Stimulated activated CD4-positive, alpha-beta T cell treated with anti-CD3 and anti-CD28 coated beads, Interleukin-1b, Interleukin-23, amount 100 ng/mL, for 24 hours (primary cell): Measurements from ENCODE around the gene ALDH3B2.
"Not testable (repeated sequence)": the region's sequence is repeated elsewhere in the genome, so short reads cannot be mapped to it uniquely, and the experiment has no call there.

Experiments
- DNase-seq, 4 experiments: peaks; one replicate each; pipeline ENCODE4 v3.0.0-alpha.2; 2020; ENCODE audit warnings: low read depth in 4 of 4, low spot score in 1 of 4

The ALDH3B2 gene

DNA sequence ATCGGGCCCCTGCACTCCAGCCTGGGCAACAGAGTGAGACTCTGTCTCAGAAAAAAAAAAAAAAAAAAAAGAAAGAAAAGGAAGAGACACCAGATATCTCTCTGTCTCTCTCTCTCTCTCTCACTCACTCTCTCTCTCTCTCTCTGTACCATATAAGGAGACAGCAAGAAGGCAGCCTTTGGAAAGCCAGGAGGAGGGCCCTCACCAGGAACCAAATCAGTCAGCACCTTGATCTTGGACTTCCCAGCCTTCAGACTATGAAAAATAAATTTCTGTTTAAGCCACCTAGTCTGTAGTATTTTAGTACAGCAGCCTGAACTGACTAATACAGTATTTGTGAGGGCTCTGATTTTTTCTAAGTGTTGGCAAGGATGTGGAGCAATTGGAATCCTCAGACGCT, 13.6 kb upstream of the ALDH3B2 start:
- no peak for DNase-seq

DNA sequence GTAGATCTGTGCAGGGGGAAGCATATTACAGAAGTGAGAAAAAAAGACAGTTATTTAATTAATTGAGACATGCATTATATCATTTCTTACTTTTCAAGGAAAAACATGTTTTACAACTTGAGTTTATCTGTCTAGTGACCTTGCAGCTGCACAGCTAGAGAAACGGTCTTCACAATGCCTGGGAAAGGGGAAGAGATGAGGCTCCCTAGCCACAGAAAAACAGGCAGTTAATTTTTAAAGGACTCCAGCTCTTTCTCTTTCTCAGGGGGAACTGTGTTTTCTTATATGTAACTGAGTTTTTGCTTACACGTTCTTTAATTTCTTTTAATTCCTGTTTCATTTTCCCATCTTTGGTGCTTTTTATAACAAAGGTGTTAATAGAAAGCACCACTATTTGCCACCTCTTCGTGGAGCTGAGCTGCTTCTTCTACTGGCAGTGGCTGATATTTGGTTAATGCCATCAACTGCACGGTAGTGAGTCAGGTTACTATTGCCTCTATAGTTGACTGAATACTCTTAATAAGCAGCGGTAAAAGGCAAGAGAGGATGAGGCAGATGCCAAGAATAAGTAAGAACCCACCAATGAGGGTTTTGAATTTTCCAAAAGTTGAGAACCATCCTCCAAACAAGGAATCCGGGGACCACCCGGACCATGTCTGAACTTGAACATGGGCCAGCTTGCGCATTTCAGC, 11.4 kb upstream of the ALDH3B2 start:
- DNase-seq: not testable (repeated sequence)

DNA sequence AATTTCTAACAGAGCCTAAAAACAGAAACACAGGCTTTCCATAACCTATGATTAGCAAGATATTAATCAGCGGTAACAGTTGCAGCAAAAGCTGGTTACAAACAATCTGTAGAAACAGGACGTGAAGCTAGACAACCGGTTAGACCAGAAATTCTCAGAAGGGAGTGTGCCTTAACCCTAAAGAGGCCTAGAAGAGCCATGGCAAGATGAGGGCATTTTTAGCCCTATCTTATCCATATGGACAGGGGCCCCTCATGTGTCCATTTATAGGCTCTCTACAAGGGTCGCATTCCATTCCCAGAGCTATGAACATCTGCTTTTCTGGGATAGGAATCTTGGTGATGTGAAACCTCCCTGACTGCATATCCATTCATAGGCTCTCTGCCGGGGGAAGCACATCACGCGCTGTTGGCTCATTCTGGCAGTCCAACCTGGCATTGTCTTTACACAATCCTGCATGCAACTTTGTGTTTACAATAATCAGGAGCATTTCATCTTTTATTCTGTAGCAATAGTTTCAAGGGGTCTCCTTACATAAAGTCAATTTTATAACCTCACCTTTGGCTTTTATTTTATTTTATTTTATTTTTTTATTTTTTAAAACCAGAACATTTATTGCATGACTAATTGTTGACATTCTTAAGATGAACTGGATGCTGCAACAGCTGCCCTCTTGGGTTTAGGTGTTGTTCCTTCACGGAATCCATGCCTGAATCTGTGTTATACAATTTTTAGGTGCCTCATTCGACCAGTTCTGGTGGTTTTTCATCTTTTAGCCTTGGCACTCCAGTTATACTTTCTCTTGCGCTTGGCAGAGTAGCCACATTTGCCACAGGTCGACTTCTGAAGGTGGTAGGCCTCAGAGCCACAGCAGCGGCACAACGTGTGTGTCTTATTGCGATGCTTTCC, 8.0 kb upstream of the ALDH3B2 start:
- DNase-seq: not testable (repeated sequence)

DNA sequence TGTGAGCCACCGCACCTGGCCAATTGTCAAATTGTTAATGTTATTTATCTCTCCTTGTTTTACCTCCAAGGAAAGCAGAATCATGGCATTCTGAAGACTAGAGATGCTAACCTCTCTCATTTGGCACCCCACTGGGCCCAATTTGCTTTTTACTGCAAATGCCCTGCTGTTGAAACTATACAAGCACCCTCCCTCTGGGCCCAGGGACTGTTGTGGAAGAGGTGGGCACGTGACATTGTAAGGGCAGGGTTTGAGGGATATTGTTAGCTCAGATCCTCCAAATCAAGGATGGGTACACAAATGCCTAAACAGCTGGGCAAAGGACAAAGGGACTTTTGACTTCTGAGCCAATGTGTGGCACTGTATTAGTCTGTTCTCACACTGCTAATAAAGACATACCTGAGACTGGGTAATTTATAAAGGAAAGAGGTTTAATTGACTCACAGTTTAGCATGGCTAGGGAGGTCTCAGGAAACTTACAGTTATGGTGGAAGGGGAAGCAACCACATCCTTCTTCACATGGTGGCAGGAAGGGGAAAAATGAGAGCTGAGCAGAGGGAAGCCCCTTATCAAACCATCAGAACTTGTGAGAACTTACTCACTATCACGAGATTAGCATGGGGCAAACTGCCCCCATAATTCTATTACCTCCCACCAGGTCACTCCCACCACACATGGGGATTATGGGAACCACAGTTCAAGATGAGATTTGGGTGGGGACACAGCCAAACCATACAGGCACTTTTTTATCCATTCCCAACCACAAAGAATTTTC, 6.5 kb upstream of the ALDH3B2 start:
- no peak for DNase-seq

DNA sequence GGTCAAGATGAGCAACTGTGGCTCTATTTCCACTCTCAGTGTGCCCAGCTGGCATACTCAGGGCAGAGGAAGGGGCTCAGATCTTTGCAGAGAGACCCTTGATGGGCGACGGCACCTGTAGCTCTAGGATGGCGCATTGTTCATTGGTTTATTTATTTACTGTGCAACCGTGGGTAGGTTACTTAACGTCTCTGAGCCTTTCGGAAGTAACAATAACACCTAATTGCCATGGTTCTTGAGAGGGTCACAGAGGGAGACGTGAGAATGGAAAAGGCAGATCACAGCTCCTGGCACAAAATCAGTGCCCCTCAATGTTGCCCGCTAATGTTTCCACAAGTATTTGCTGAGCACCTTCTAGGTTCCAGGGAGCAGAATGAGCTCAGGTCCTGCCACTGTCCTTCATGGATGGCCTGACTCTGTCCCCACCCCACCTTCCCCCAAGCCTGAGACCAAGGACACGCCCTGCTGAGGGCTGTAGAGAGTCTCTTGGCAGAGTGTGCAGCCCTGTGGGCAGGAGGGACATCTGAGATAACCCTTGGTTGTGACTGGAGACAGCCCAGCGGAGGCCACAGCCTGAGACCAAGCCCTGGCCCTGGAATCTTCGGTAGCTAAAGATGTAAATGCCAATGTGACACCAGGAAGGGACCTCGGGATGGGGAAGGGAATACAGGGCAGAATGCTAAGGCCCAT, 780 bp upstream of the ALDH3B2 start:
- DNase-seq: no peak

DNA sequence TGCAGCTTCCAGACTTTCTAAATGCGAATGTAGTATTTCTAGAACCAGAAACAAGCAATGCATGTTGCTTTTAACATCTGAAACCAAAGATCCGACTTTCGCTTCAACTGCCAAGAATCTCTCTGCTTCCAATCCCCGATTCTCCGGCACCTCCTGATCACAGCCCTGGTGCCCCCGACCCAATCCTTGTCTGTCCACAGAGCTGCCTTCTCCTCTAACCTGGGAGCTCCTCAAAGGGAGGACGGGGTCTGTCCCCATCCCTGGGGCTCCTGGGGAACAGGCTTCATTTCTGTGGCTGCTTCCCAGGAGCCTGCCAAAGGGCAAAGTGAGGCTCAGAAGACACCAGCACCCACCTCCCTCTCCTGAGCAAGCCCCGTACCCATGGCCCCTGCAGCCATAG, 521 bp downstream of the ALDH3B2 start:
- DNase-seq: no peak

DNA sequence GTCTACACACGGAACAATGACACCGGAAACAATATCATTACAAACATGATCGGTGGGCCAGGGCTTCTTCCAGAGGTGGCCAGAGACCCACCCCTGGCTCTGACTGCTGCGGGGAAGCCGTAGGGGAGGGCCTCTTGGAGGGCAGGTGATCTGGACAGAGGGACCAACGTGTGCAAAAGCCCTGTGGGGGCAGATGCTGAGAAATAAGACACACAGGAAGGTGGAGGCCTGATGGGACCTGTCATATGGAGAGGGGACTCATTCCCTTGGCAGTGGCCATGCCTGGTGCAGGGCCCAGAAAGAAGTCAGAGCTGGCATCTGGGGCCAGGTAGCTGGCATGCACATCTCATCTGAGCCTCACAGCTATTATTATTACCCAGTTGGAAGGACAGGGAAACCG, 1.1 kb downstream of the ALDH3B2 start:
- DNase-seq: no peak

DNA sequence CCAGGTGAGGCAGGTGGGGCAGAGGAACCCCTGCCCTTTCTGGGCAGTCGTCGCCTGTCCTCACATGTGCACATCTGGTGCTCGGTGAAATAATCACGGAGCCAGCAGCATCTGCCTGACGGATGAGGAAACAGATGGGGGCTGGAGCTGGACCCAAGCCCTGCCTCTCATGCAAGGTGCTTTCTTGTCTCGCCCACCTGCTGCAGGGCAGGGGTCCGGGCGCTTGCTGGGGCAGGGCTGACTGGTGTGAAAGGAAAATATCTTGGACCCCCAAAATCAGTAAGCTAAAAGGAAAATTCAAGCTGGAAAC, 3.3 kb downstream of the ALDH3B2 start:
- DNase-seq: no peak

DNA sequence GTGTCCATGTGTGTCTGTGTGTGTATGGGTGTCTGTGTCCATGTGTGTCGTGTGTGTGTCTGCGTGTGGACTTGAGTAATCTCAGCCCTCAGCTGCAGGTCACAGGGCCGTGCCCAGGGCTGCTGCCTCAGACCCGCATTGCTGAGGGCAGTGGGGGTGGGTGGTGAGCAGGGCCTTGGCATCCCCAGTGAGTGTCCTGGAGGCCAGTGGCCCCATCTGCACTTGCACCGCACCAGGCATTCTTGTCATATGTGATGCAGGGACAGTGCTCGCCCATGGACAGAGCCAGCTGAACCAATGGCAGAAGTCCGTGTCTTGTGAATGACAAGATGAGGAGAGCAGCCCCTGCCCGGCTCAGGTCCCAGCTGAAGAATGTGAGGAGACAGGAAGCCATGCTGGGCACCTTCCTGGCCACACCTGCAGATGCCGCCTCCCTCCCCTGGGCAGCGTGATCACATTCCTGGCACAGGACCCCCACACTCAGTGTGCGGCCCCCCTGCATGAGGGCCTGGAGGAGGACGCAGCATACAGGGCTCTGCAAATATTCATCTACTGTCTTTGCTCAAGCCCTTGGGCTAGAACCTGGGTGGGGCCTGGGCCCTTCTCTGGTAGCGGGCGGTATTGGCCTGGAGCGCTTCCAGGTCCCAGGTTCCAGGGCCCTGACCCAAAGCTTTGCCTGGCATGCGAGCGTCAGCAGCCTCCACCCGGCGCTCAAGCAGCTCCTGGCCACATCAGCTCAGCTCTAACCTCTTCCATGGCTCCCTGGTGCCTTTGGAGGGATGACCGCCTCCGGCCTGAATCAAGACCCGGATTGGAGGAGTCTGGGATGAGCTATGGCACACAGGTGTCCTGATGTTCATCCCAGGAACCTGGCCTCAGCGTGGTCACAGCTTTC, 3.9 kb downstream of the ALDH3B2 start:
- DNase-seq: no peak

DNA sequence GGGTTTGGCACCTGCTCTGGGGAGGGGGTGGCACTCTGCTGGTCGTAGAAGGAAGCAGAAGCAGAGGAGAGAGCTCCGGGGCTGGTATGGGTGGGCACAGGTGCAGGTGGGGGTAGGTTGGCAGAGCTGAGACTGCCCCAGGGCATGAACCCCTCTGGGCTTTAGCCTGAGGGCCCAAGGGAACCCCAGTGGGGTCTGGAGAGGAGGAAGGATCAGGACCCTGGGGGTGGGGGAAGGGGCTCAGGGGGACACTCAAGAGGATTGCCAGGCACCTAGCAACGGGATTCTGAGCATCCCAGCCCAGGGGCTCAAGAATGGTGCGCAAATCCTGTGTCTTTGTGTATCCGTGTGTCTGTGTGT, 6.3 kb downstream of the ALDH3B2 start:
- DNase-seq: no peak

DNA sequence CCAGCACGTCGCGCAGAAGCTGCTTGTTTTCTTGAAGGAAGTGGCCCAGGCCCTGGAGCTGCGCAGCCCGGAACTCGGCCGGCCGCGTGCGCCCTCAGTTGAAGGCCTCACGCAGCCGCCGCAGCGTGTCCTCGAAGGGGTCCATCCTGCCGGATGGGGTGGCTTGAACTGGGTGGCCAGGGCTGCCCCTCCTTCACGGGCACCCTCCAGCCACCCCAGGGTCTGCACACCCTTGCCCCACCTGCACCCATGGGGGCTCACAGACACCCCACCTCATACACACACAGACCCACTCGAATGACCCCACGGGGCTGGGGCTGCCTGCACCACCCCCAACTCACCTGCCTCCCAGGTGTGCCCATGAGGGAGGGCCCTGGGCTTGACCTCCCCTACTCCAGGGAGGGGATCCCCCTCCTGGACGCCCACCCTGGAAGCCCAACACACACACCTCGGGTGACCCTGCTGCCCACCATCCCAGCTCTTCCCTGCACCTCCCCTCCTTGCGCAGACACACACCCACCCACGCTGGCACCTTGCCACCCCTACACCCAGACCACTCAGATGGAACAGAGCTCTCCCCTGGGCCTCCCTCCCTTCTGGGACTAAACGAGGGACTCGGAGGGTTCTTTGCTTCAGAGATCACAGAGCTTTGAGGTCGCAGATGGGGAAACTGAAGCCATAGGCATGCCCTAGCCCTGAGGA, 6.8 kb downstream of the ALDH3B2 start:
- DNase-seq: no peak

DNA sequence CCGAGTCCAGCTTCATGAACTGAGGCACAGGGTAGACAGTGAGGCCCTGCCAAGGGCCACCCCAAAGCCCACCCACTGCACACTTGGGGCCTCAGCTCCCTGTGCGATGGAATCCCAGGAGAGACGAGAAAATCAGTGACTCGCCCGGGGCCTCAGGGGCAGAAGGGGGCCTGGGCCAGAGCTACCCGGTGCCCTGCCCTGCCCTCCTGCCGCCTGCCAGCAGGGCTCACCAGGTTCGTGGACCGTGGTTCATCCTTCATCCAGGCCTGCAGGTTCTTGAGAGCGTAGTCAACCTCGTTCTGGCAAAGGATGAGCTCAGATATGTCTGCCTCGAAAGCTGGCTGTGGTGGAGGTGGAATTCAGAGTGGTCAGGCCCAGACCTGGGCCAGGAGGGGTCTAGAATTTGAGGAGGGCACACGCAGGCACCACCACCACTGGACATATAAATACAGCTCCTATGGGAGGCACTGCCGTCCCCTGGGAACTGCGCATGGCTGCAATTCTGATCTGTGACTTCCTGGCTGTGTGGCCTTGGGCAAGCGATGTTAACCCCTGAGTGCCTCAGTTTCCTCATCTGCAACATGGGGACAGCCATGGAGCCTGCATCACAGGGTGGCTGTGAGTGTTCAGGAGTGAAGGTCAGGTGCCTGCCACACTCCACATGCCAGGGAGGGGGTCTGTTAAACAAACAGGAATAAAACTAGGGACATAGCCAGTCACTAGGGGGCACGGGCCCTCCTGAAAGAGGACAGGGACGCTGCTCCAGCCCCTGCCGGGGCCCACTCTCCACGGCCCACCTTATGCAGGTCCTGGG, 7.5 kb downstream of the ALDH3B2 start:
- DNase-seq: no peak

DNA sequence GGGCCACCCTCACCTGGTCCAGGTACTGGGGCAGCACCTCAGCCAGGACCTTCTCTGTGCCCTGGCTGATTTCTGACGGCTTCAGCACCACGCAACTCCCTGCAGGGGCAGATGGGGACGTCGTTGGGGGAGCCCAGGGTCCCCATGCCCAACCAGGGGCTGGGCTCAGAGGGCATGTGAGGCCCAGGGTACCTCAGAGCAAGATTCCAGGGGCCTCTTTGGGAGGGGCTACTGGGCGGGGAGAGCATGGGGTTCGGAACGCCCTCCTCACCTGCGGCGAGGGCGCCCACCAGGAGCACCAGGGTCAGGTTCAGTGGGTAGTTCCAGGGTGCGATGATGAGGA, 8.1 kb downstream of the ALDH3B2 start:
- no peak for DNase-seq

DNA sequence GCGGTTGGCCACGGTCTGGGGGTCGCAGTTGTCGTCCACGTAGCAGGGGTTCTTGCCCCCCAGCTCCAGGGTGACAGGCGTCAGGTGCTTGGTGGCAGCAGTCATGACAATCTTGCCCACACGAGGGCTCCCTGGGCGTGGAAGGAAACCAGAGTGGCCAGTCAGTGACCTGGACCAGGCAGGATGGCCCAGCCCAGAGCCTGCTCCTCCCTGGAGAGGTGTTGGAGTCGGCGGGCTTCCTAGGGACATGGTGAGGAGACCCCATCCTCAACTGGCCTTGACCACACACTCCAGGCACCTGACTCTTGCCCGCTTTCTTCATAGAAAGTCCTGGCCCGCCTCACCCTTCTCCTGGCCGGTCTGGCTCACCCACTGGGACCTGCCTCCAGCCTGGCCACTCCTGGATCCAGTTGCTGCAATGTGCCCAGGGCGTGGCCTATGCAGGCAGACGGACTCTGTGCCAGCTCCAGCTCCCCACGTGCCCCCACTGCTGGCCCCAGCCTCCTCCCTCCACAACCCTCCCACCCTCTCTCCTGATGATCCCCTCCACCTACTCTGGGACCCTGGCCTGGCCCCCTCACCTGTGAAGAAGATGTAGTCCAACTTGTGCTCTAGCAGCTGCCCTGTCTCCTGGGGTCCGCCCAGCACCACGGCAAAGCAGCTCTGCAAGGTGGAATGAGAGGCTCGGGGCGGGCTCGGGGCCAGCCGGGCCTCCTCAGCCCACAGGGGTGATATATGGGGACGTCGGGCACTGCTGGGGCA, 8.7 kb downstream of the ALDH3B2 start:
- no peak for DNase-seq

DNA sequence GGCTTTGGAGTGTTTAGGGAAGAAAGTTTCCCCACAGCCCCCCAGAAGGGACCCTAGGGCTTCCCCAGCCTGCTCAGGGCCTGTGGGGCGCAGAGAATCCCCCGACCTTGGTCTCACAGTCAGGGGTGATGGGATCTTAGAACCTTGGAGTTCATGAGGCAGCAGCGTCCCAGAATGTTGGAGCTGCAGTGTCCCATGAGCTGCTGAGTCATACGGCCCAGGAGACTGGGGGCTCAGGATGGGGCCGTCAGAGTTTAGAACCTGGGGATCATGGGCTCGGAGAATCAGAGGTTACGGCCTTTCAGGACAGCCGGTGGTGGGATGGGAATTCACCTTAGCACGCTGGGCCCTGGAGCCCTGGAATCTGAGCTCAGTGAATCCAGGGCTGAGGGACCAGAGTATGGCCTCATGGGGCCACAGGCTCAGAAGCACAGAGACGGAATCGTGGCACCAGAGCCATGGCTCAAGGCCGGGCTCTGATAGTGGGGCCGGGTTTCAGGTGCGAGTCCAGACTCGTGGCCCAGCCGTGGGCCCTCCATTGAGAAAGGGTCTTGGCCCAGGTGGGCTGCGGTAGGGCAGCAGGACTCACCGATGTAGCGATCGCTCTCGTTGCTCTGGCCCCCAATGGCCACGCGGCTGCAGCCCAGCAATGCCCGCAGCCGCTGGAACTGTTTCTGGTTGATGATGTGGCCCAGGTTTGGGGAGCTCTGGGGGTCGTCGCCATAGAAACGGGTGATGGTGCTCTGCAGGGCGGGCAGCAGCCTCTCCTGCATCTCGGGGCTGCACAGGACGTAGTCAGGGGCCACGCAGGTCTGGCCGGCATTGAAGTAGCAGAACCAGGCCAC, 9.5 kb downstream of the ALDH3B2 start:
- no peak for DNase-seq

DNA sequence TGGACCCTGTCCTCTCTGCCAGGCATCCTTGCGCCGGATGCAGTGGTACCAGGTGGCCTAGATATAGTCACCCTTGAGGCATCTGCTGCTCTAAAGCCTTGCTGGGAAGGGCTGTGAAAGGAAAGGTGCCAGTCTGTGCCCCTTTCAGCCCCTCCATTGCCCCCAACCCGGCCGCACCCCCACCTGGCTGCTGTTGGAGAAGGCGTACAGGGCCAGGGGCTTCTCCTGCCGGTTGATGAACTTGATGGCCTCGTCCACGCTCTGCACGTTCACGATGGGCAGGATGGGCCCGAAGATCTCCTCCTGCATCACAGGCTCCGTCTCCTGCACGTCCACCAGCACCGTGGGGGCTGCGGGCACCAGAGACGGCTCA, 10.2 kb downstream of the ALDH3B2 start:
- no peak for DNase-seq

DNA sequence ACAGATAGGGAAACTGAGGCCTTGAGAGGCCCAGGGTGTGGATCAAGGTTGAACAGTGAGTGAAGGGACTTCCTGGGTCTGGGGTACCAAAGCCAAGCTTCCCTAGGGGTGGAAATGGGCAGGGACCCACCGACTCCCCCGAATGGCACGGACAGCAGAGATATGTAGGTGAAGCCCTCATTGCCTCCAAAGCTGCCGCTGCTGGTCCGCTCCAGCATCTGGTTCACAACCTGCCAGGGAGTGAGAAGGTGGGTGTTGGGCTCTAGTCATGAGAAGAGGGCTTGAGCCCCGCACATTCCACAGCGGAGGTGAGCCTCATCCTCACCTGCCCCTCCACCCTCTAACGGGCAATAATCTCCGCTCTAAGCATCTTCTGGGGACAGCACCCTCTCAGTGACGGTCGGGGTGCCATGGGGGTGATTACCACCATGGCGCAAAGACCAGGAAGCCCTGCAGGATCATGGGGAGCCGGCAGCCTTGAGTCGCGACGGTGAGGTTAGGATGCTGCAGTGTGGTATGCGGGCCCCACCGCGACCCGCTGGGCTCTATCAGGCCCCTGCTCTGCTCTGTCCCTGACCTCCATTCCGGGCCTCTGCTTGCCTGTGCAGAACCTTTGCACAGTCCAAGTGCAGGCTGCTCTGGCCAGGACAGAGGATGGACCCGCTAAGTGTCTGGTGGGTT, 10.8 kb downstream of the ALDH3B2 start:
- DNase-seq: no peak
